H9 (cell line): ENCODE results near the gene UST. TPM values are rescaled to one million over a fixed set of nuclear protein-coding genes. Genes with fewer than 3 reads are reported as not detected.

Source experiments
- DNase-seq: peaks from one replicate; pipeline ENCODE4 v3.0.0-alpha.2; 2017
- H2AFZ ChIP-seq: one replicate; pipeline ENCODE4 v1.6.1; 2013; ENCODE audit warnings: mild to moderate bottlenecking, low read length, control low read depth, moderate library complexity
- H2AK5ac ChIP-seq: 2 replicates; pipeline ENCODE4 v1.6.1; 2013; ENCODE audit warnings: low read length, control low read depth, mixed read lengths; ENCODE audit not compliant: insufficient read length
- H2BK120ac ChIP-seq: one replicate; pipeline ENCODE4 v1.6.1; 2013; ENCODE audit warnings: low read depth, mild to moderate bottlenecking, low read length, control low read depth, inconsistent platforms; ENCODE audit not compliant: poor library complexity, severe bottlenecking
- H2BK12ac ChIP-seq: 2 replicates; pipeline ENCODE4 v1.6.1; 2013; ENCODE audit warnings: low read length, control low read depth, mixed read lengths, low read depth; ENCODE audit not compliant: insufficient read length
- H2BK15ac ChIP-seq: 2 replicates; pipeline ENCODE4 v1.6.1; 2013; ENCODE audit warnings: low read depth, low read length, control low read depth
- H2BK20ac ChIP-seq: one replicate; pipeline ENCODE4 v1.6.1; 2013; ENCODE audit warnings: low read depth, mild to moderate bottlenecking, low read length, control low read depth, inconsistent platforms; ENCODE audit not compliant: poor library complexity, severe bottlenecking
- H2BK5ac ChIP-seq: 2 replicates; pipeline ENCODE4 v1.6.1; 2013; ENCODE audit warnings: low read length, control low read depth, mixed read lengths; ENCODE audit not compliant: insufficient read length
- H3K14ac ChIP-seq: 2 replicates; pipeline ENCODE4 v1.6.1; 2013; ENCODE audit warnings: low read length, control low read depth; ENCODE audit not compliant: insufficient read depth
- H3K18ac ChIP-seq: 2 replicates; pipeline ENCODE4 v1.6.1; 2013; ENCODE audit warnings: low read depth, mild to moderate bottlenecking, mixed read lengths, low read length, control low read depth; ENCODE audit not compliant: insufficient read length
- H3K23ac ChIP-seq: 2 replicates; pipeline ENCODE4 v1.6.1; 2013; ENCODE audit warnings: low read length, control low read depth, mixed read lengths, low read depth; ENCODE audit not compliant: insufficient read length
- H3K23me2 ChIP-seq: 2 replicates; pipeline ENCODE4 v1.6.1; 2013; ENCODE audit warnings: low read depth, mild to moderate bottlenecking, mixed read lengths, low read length, control low read depth; ENCODE audit not compliant: insufficient read length, poor library complexity, severe bottlenecking
- H3K27ac ChIP-seq: 2 replicates; pipeline ENCODE4 v1.5.1; 2013; ENCODE audit warnings: low read length, control low read depth, mixed read lengths, low read depth; ENCODE audit not compliant: insufficient read length
- H3K27me3 ChIP-seq: 2 replicates; pipeline ENCODE4 v1.6.1; 2013; ENCODE audit warnings: low read length, control low read depth, inconsistent platforms; ENCODE audit not compliant: insufficient read depth
- H3K4ac ChIP-seq: 2 replicates; pipeline ENCODE4 v1.6.1; 2013; ENCODE audit warnings: low read depth, mild to moderate bottlenecking, control low read depth, inconsistent platforms, low read length, moderate library complexity
- H3K4me1 ChIP-seq: 2 replicates; pipeline ENCODE4 v1.6.1; 2013; ENCODE audit warnings: low read length, control low read depth, inconsistent platforms; ENCODE audit not compliant: insufficient read depth
- H3K4me2 ChIP-seq: 2 replicates; pipeline ENCODE4 v1.6.1; 2013; ENCODE audit warnings: low read length, control low read depth, mixed read lengths; ENCODE audit not compliant: insufficient read length, insufficient read depth
- H3K56ac ChIP-seq: 2 replicates; pipeline ENCODE4 v1.6.1; 2013; ENCODE audit warnings: low read depth, mild to moderate bottlenecking, mixed read lengths, low read length, control low read depth; ENCODE audit not compliant: insufficient read length
- H3K79me1 ChIP-seq: 2 replicates; pipeline ENCODE4 v1.6.1; 2013; ENCODE audit warnings: low read depth, mild to moderate bottlenecking, moderate library complexity, low read length, control low read depth, inconsistent platforms; ENCODE audit not compliant: insufficient read depth, poor library complexity, severe bottlenecking
- H3K79me2 ChIP-seq: 2 replicates; pipeline ENCODE4 v1.6.1; 2013; ENCODE audit warnings: low read length, control low read depth, inconsistent platforms; ENCODE audit not compliant: insufficient read depth
- H3K9ac ChIP-seq: 2 replicates; pipeline ENCODE4 v1.6.1; 2013; ENCODE audit warnings: low read length, control low read depth, mixed read lengths; ENCODE audit not compliant: insufficient read length; ENCODE audit errors: extremely low read depth
- H3K9me3 ChIP-seq: one replicate; pipeline ENCODE4 v1.6.1; 2013; ENCODE audit warnings: low read depth, low read length, inconsistent platforms; ENCODE audit not compliant: control insufficient read depth
- H3T11ph ChIP-seq: one replicate; pipeline ENCODE4 v1.6.1; 2013; ENCODE audit warnings: mild to moderate bottlenecking, low read length, control low read depth, inconsistent platforms
- H4K20me1 ChIP-seq: one replicate; pipeline ENCODE4 v1.6.1; 2013; ENCODE audit not compliant: control insufficient read depth, insufficient read length, insufficient read depth
- H4K5ac ChIP-seq: 2 replicates; pipeline ENCODE4 v1.6.1; 2013; ENCODE audit warnings: low read depth, mild to moderate bottlenecking, mixed read lengths, low read length, control low read depth; ENCODE audit not compliant: insufficient read length
- H4K8ac ChIP-seq: replicated peaks from 2 replicates; pipeline ENCODE4 v1.6.1; 2013; ENCODE audit warnings: low read length, control low read depth, mixed read lengths, low read depth; ENCODE audit not compliant: insufficient read length
- H4K91ac ChIP-seq: 2 replicates; pipeline ENCODE4 v1.6.1; 2013; ENCODE audit warnings: low read depth, mild to moderate bottlenecking, moderate library complexity, mixed read lengths, low read length, control low read depth; ENCODE audit not compliant: insufficient read length
- H3K27ac Mint-ChIP-seq, 3 experiments: 2 replicates in 2 of 3; 3 replicates in 1 of 3; pipeline ENCODE4 v1.8.0; 2020 to 2021; ENCODE audit warnings: mixed read lengths in 3 of 3, mild to moderate bottlenecking in 1 of 3, moderate library complexity in 1 of 3
- H3K27me3 Mint-ChIP-seq: 2 replicates; pipeline ENCODE4 v1.8.0; 2021; ENCODE audit warnings: low read depth, mild to moderate bottlenecking, moderate library complexity, mixed read lengths
- H3K36me3 Mint-ChIP-seq, 3 experiments: 2 replicates in 2 of 3; 3 replicates in 1 of 3; pipeline ENCODE4 v1.8.0; 2020 to 2021; ENCODE audit warnings: low read depth in 3 of 3, mixed read lengths in 3 of 3; ENCODE audit not compliant: insufficient read depth in 1 of 3
- H3K4me1 Mint-ChIP-seq, 2 experiments: 2 replicates each; pipeline ENCODE4 v1.8.0; 2020; ENCODE audit warnings: mixed read lengths in 2 of 2
- H3K4me3 Mint-ChIP-seq, 2 experiments: 2 replicates in 1 of 2; 3 replicates in 1 of 2; pipeline ENCODE4 v1.8.0; 2020 to 2021; ENCODE audit warnings: mild to moderate bottlenecking in 2 of 2, mixed read lengths in 2 of 2, moderate library complexity in 1 of 2
- H3K9me3 Mint-ChIP-seq, 2 experiments: 2 replicates in 1 of 2; 3 replicates in 1 of 2; pipeline ENCODE4 v1.8.0; 2020; ENCODE audit warnings: mild to moderate bottlenecking in 2 of 2, mixed read lengths in 2 of 2, moderate library complexity in 1 of 2
- WGBS: extraction: QIAGEN DNeasy Blood & Tissue Kit; methylation state at CpG from one replicate; pipeline ENCODE4 v1.1.7; 2013; ENCODE audit warnings: missing lambda C conversion rate, low lambda C conversion rate, mixed read lengths; ENCODE audit not compliant: insufficient read length; ENCODE audit errors: extremely low coverage; 5-methylcytosine and 5-hydroxymethylcytosine counted together
- total RNA-seq: library from RNA; stranded (reverse); gene quantifications from 2 replicates; pipeline ENCODE4 v1.2.1, GENCODE V29; 2021
- TF ChIP-seq, protein P1 (sequence below): fragments of 200-600 bp; sonication (generic); conservative IDR thresholded peaks from 3 replicates; pipeline ENCODE4 v1.8.0; 2021; ENCODE audit warnings: antibody characterized with exemption, mild to moderate bottlenecking

The UST gene
- total RNA-seq, 1 experiment from 2014 or later, result 14.4 TPM

- no peak overlapping the region for H3K23ac ChIP-seq
- no peak overlapping the region for H3K14ac ChIP-seq
- no peak overlapping the region for H3K9ac ChIP-seq
- H2BK5ac ChIP-seq, result no peak overlapping the region
- TF ChIP-seq, protein P1, sequence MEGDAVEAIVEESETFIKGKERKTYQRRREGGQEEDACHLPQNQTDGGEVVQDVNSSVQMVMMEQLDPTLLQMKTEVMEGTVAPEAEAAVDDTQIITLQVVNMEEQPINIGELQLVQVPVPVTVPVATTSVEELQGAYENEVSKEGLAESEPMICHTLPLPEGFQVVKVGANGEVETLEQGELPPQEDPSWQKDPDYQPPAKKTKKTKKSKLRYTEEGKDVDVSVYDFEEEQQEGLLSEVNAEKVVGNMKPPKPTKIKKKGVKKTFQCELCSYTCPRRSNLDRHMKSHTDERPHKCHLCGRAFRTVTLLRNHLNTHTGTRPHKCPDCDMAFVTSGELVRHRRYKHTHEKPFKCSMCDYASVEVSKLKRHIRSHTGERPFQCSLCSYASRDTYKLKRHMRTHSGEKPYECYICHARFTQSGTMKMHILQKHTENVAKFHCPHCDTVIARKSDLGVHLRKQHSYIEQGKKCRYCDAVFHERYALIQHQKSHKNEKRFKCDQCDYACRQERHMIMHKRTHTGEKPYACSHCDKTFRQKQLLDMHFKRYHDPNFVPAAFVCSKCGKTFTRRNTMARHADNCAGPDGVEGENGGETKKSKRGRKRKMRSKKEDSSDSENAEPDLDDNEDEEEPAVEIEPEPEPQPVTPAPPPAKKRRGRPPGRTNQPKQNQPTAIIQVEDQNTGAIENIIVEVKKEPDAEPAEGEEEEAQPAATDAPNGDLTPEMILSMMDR, result no peak
- DNase-seq, result no peak
- WGBS, result no CpG with 5 or more reads among the region's 4 CpGs
- H4K5ac ChIP-seq, result no peak overlapping the region
- Mint-ChIP-seq H3K9me3 (no peaks in the 10 kb centered on the region; a peak in 1 of 5 replicates), H3K4me1 (peaks cover 12 to 22% of the 10 kb centered on the region in 2 experiments), H3K36me3 (peaks cover 0 to 4% (median 2%) of the 10 kb centered on the region in 3 experiments; a peak in 2 of 7 replicates), H3K27me3 (no peaks in the 10 kb centered on the region), H3K27ac (no peak overlapping the region), H3K4me3 (no peak overlapping the region)
- no peak overlapping the region for H2AFZ ChIP-seq
- H3K23me2 ChIP-seq, result no peaks in the 10 kb centered on the region
- H3K27me3 ChIP-seq, result no peaks in the 10 kb centered on the region
- H3K27ac ChIP-seq, result no peak overlapping the region
- H2AK5ac ChIP-seq, result no peak overlapping the region
- H3K18ac ChIP-seq, result no peak overlapping the region
- no peak overlapping the region for H3K56ac ChIP-seq
- H3K79me1 ChIP-seq, result no peaks in the 10 kb centered on the region
- no peak overlapping the region for H3T11ph ChIP-seq
- no peaks in the 10 kb centered on the region for H3K9me3 ChIP-seq
- H2BK20ac ChIP-seq, result no peak overlapping the region
- no peaks in the 10 kb centered on the region; the same call in 1 of the 2 replicates for H3K4me1 ChIP-seq
- H3K4me2 ChIP-seq, result no peak overlapping the region
- H2BK12ac ChIP-seq, result no peak overlapping the region
- H4K20me1 ChIP-seq, result no peaks in the 10 kb centered on the region
- H4K91ac ChIP-seq, result no peak overlapping the region
- no peaks in the 10 kb centered on the region for H3K79me2 ChIP-seq
- H3K4ac ChIP-seq, result no peak overlapping the region
- no peak overlapping the region for H4K8ac ChIP-seq
- no peak overlapping the region for H2BK15ac ChIP-seq
- no peak overlapping the region for H2BK120ac ChIP-seq
These were observed 284.5 kb downstream of the UST start for GRCh38 chr6:149031201-149031858.
